BE2C (cell line): ENCODE results near the gene KAZN.

Experiments used
- DNase-seq: peaks from one replicate; pipeline ENCODE4 v3.0.0-alpha.2; 2020
- H3K27me3 ChIP-seq: fragments of 250-450 bp; sonication (Bioruptor Pico); 2 replicates; pipeline ENCODE4 v1.5.1; 2020; ENCODE audit warnings: mild to moderate bottlenecking
- H3K36me3 ChIP-seq: fragments of 250-450 bp; sonication (Bioruptor Pico); 2 replicates; pipeline ENCODE4 v1.5.1; 2020; ENCODE audit warnings: mild to moderate bottlenecking
- H3K4me1 ChIP-seq: fragments of 250-450 bp; sonication (Bioruptor Pico); 2 replicates; pipeline ENCODE4 v1.5.1; 2020
- H3K4me3 ChIP-seq: 2 replicates; pipeline ENCODE4 v1.5.1; 2011; ENCODE audit warnings: low read depth, low read length
- H3K9me3 ChIP-seq: fragments of 250-450 bp; sonication (Bioruptor Pico); 2 replicates; pipeline ENCODE4 v1.5.1; 2020
- TF ChIP-seq, protein P1 (sequence below): IDR thresholded peaks from 2 replicates; pipeline ENCODE4 v1.5.1; 2012; ENCODE audit warnings: mild to moderate bottlenecking, low read depth, low read length

Gene KAZN

GRCh38 chr1:14775434-14775833, 176.9 kb downstream of the KAZN start:
- Histone ChIP-seq H3K4me3 (no peak overlapping the region), H3K36me3 (no peaks in the 10 kb centered on the region), H3K4me1 (no peaks in the 10 kb centered on the region), H3K27me3 (no peaks in the 10 kb centered on the region), H3K9me3 (no peaks in the 10 kb centered on the region)
- TF ChIP-seq, protein P1, sequence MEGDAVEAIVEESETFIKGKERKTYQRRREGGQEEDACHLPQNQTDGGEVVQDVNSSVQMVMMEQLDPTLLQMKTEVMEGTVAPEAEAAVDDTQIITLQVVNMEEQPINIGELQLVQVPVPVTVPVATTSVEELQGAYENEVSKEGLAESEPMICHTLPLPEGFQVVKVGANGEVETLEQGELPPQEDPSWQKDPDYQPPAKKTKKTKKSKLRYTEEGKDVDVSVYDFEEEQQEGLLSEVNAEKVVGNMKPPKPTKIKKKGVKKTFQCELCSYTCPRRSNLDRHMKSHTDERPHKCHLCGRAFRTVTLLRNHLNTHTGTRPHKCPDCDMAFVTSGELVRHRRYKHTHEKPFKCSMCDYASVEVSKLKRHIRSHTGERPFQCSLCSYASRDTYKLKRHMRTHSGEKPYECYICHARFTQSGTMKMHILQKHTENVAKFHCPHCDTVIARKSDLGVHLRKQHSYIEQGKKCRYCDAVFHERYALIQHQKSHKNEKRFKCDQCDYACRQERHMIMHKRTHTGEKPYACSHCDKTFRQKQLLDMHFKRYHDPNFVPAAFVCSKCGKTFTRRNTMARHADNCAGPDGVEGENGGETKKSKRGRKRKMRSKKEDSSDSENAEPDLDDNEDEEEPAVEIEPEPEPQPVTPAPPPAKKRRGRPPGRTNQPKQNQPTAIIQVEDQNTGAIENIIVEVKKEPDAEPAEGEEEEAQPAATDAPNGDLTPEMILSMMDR: no peak
- DNase-seq: no peak

DNA sequence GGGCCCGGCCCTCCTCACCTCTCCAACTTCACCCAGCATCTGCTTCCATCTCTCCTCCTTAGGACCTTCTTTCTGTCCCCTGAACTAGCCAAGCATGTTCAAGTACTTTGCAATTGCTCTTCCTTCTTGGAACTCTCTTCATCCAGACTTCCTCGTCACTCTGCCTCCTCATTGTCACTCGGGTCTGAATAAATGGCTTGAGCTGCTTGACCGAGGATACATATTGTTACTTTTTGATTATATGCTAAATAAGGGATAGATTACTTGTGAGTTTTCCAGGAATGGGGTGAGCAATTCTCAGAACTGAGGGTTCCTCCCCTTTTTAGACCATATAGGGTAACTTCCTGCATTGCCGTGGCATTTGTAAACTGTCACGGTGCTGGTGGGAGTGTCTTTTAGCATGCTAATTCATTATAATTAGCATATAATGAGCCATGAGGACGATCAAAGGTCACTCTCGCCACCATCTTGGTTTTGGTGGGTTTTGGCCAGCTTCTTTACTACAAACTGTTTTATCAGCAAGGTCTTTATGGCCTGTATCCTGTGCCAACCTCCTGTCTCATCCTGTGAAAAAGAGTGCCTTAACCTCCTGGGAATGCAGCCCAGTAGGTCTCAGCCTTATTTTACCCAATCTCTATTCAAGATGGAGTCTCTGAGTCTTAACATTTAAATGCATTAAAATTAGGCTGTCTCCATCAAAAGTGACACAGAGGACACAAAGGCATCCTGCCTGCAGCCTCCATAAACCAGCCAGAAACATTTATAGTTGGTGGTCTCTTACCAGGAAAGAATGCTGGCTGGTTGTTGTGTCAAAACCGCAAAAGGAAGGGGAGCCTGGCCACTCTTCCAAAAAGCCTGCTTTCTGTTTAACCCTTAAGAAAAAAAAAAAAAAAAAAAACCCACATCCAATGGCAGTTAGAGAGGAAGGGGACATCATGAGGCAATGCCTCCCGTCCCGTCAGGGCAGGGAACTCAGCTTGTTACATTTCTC, 179.3 kb downstream of the KAZN start:
- TF ChIP-seq, protein P1: no peak
- no peak for DNase-seq
- Histone ChIP-seq H3K4me3 (no peak overlapping the region), H3K9me3 (no peaks in the 10 kb centered on the region), H3K27me3 (no peaks in the 10 kb centered on the region), H3K4me1 (no peaks in the 10 kb centered on the region), H3K36me3 (no peaks in the 10 kb centered on the region)

DNA sequence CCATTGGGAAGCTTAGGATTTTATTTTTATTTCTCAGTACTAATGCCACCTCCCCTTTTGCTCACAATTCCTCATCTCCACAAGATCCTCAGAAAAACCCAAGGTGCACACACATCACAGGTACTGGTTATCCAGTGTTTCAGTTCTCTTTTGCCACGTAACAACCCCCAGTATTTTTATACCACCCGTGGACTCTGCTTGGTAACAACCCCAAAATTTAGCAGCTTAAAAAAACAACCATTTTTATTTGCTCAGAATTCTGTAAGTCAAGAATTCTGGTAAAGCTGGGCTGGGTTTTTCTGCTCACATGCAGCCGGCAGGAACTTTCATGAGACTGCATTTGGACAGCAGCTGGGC, 180.0 kb downstream of the KAZN start:
- H3K4me1 ChIP-seq: no peaks in the 10 kb centered on the region
- no peak overlapping the region for H3K4me3 ChIP-seq
- TF ChIP-seq, protein P1: no peak
- DNase-seq: no peak
- no peaks in the 10 kb centered on the region for H3K36me3 ChIP-seq
- no peaks in the 10 kb centered on the region for H3K27me3 ChIP-seq
- no peaks in the 10 kb centered on the region for H3K9me3 ChIP-seq

DNA sequence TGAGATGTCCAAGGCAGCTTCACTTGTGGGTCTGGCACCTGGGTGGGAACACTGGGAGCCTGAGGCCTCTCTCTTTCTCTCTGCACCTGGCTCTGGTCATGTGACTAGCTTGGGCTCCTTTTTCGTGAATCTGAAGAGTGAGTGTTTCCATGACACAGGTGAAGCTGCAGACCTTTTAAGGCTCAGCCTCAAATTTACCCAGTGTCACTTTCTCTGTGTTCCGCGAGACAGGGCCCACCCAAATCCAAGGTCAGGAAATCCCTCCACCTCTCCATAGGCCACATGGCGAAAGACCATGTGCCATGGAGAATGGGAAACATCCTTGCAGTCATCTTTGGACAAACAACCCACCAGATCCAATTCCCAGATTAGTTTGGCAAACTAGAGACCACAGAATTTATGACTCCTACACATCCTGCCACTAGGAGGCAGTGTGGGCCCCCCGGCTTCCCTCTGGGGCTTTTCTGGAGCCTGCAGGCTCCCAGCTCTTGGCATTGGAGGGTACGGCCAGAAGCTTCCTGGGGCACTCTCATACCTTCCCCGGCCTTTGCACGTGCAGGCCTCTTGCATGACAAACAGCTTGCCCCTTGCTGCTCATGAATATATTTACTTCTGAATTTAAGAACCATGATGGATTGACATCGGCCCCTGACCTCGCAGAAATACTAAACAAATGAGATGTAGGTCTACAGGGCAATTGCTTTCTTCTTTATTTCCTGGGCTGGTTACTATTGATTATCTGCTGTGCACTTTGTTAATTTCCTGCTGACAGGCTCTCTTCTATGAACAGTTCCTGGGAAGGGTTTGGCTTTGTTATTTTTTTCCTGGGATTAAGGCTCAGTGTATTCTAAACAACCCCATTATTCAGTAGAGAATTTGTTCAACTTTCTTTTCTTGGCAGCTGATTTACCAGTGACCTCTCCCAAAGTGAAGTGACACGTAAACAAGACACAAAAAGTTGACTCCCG, 180.7 kb downstream of the KAZN start:
- DNase-seq: peak; percentile 28
- Histone ChIP-seq H3K4me1 (no peaks in the 10 kb centered on the region), H3K9me3 (no peaks in the 10 kb centered on the region), H3K4me3 (no peak overlapping the region), H3K27me3 (no peaks in the 10 kb centered on the region), H3K36me3 (no peaks in the 10 kb centered on the region)
- TF ChIP-seq, protein P1: peak; percentile 53

DNA sequence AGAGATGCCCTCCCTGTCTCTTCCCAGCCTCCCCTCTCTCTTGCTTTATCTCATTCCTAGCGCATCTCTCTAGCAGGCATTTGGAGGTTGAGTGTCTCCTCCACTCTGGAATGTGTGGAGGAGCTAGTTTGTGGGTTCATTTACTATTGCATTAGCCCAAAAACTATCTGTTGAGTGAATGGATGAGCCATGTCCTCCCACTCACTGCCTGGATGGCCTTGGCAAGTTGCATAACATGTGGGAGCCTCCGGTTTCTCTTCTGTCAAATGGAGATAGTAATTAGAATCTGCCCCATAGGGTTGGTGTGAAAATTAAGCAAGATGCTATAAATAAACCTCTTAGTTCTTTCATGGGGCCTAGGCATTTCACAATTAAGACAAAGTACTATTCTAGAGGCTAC, 181.8 kb downstream of the KAZN start:
- H3K4me1 ChIP-seq: no peaks in the 10 kb centered on the region
- no peak for DNase-seq
- no peak overlapping the region for H3K4me3 ChIP-seq
- no peaks in the 10 kb centered on the region for H3K36me3 ChIP-seq
- H3K27me3 ChIP-seq: no peaks in the 10 kb centered on the region
- TF ChIP-seq, protein P1: no peak
- no peaks in the 10 kb centered on the region for H3K9me3 ChIP-seq
